Measurements from ENCODE around the gene SLC13A4.
"Not testable (repeated sequence)": the region's sequence is repeated elsewhere in the genome, so short reads cannot be mapped to it uniquely, and the experiment has no call there.

Gene SLC13A4

DNA sequence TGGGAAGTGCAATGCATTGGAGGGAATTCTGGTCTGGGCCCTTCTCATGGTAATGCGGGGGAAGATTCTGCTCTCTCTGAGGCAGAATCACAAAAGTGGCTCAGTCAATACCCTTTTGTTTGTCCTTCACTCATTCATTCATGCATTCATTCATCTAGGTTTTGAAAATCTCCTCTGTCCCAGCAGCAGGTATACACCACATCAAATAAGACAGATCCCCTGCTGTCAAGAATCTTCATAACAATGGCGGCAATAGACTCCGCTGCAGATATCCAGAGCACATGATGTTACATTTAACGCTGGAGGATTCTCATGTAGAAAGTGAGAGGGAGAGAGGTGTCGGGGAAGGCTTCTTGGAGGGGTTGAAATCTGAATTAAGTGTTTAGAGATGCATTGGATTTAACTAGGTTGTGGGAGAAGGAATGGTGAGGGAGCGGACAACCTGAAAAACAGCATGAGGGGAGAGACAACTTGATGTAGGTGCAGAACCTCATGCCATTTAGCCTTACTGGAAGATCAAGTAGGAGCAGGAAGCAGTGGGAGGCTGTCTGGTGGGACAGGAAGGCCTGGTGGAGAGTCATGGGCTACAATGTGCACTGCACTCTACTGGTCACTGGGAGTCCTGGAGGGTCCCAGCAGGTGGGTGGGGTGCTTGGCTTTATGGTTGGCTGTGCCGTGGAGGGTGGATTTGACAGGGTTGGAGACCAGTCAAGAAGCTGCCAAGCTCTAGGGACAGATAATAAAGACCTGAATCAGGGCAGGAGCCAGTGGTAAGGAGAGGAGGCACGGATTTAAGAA, 25.8 kb upstream of the SLC13A4 start:
- no peak for DNase-seq (ENCODE audit: low read depth, low spot score)

DNA sequence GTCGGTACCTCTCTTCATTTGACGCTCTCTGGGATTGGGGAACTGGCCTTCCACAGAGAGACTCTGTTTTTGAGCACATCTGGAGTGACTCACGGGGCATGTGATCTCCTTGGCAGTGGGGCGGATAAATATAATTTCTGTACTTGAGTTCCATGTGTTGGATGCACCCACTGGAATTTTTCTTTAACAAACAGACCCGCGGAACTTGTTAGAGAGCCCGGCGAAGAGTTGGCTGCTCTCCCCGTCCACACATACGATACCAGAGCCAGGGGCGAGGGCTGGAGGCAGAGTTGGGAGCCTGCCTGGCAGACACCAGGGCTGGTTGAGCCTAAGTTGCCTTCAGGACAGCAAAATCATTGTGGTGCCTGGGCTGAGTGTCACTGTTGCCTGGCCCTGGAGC, 20.8 kb upstream of the SLC13A4 start, which contains the start of gene FAM180A:
TSS of gene FAM180A (minus strand) at position 44 of the 400 bp plus-strand sequence. CDS start 233 bp downstream, outside the sequence.
- no peak for DNase-seq (ENCODE audit: low read depth, low spot score)

- DNase-seq (ENCODE audit: low read depth, low spot score) = no peak
These were observed 19.4 kb upstream of the SLC13A4 start for GRCh38 chr7:135747366-135747765.

GRCh38 chr7:135745703-135746312, 17.8 kb upstream of the SLC13A4 start:
- DNase-seq (ENCODE audit: low read depth, low spot score) = peak; percentile 82

- DNase-seq (ENCODE audit: low read depth, low spot score) = peak; percentile 78
These were observed 17.1 kb upstream of the SLC13A4 start for GRCh38 chr7:135744938-135745702.

DNA sequence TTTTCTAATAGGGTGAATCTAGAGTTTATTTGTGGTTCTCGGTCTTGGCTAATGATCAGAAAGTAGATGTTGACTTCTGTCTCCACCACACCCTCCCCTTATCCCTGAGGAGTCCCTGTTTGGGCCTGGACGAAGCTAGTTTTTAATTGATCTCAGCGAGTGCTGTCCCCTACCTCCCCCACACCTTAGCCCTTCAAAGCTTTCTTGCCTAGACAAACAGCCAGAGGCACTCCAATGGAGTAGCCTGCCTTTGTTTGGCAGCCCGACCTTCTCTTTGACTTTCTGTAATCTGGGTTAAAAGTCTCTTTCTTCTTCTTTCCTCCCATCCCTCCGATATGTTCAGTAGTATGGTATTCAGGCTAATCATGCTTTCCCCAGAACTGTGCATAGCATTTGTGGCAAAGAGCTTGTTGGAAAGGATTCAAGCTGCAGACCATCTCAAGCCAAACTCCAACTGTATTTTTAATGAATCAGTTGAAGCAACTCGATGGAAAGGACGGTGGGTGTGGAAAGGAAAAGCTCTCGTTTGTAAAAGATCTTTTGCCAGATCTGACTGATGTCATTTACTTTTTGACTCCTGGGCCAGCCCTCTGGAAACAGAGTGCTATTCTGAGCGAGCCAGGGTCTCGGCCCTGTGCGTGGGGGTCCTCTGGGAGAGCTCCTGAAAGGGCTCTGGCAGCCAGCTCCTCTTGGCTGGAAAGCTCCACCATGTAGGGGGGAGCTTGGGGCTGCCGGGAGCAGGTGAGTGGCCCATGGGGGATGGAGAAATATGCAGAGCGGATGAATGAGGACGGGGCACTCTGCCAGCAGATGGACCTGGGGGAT, 16.1 kb upstream of the SLC13A4 start:
- DNase-seq (ENCODE audit: low read depth, low spot score) = peak; percentile 86

DNA sequence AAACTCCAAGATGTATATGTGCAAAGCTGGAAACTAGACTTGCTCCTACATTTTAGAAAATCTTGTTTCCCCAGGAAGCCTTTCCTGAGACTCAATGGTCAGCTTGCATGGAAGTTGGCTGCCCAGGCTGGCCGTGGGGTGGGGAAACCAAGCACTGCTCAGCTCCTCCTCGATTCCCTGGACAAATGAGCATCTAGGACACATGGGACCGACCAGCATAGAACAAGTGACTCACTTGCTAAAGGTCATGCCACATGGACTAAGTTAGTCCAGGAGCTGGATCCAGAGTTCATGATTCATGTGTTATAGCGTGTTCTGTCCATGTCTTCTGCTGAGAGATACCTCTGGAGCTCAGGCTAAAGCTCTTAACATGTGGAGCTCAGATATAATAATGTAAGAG, 14.4 kb upstream of the SLC13A4 start:
- no peak for DNase-seq (ENCODE audit: low read depth, low spot score)

- no peak for DNase-seq (ENCODE audit: low read depth, low spot score)
These were observed 13.9 kb upstream of the SLC13A4 start for GRCh38 chr7:135741905-135742304.

- no peak for DNase-seq (ENCODE audit: low read depth, low spot score)
These were observed 12.9 kb upstream of the SLC13A4 start for GRCh38 chr7:135740889-135741288.

- DNase-seq (ENCODE audit: low read depth, low spot score) = not testable (repeated sequence)
These were observed 9.3 kb upstream of the SLC13A4 start for GRCh38 chr7:135737306-135737647.

DNA sequence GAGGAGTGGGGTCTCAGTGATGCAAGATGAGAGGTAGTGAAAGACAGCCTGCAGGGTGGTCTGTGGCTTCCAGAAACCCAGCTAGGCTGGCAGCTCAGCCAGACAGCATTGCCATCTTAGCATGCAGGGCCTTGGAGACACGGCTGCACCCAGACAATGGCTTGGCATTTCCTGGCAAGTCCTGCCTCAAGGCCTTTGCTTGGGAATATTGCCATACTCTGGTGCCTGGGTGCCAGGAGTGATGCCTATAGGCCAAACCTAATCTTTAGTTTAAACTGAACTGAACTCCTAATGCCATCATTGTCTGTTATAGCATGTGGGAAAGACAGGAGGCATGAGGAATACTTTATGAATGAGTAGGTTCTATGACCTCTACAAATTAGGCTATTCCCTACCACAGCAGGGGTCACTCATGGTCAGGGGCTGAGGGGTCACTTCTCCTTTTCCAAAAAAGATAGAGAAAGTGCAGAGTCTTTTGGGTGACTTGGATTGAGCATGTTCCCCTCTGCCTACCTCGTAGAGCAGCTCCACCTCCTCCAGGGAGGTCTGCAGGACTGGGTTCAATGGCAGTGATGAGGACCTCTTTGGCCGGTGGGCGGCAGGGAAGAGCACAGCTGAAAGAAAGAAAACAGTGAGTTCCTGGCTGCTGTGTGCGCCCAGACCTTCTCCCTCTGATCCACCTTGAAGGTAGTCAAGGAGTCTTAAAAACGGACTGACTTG, 8.8 kb upstream of the SLC13A4 start:
- DNase-seq (ENCODE audit: low read depth, low spot score) = peak; percentile 20

DNA sequence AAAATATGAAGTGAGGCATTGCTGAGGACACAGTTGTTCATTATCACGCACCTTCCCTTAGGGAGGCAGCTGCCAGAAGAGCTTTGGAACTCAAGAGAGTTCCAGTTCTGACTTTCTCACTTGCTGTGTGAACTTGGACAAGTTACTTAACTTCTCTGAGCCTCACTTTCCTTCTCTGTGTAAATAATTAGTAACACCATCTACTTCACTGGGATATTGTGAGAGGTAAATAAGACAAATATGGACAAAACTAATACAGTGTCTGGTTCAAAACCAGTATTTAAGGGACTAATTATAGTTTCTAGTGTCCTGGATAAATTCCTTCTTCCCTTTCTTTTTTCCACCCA, 6.3 kb upstream of the SLC13A4 start:
- DNase-seq (ENCODE audit: low read depth, low spot score) = no peak

DNA sequence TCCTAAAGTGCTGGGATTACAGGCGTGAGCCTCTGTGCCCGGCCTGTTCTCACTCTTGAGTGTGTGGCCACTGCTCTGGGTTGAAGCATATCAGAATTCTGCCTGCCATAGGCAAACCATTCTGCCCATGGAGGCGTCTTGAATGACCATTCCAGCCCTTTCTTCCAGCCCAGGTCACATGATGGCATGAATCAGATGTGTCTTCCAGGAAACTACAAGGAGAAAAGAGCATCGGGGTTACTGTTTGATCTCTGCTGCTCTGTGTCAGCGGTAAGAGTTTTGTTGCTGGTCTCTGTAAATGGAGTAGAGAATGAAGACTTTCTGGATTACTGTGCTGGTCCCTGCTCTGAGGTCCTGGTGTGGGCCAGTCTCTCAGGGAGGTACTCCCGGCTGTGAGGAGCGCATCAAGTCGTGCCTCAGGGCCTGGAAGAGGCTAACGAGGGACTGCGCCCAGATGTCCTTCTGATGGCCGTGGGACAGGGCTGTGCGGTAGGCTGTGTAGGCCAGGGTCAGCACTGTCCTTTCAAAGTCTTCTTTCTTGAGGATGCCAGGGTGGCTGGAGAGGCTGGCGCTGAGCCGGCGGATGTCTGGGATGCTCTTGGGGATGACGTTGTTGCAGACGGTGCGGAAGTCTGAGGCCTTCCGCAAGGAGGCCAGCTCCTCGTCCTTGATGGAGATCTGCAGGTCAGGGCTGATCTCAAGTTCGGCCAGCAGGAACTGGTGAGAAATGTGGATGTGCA, 5.8 kb upstream of the SLC13A4 start:
- no peak for DNase-seq (ENCODE audit: low read depth, low spot score)

DNA sequence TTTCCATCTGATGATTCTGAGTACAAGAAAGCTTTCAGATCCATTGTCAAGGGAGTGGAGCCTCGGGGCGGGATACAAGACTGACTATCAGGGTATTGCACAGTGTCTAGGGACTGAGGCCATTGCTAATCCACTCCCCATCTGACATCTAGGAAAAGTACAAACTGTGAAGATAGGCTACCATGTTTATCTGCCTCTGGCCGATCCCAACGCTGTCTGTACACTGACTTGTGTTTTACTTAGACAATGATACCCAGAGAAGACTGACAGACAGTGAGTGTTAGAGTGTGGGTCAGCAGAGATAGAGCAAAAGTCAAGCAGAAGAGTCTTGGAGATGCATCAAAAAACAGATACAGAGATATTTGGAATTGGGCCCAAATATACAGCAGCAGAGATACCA, 3.1 kb upstream of the SLC13A4 start:
- no peak for DNase-seq (ENCODE audit: low read depth, low spot score)

DNA sequence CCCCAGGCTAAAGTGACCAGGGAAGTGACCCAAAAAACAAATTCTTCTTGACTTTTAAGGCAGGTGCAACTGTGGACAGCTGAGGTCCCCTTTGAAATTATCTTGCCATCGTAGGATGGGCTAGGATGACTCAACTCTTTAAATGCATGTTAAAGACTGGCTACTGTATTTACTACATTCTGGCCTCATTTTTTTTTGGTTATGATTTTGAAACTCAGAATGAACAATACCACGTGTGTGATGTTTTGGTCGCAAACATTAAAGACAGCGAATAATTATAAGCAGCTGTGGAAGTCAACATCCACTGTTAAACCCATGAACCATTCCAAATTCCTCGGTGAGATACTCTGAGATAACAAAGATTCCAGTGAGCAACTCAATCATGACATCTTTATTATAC, 1.2 kb upstream of the SLC13A4 start:
- no peak for DNase-seq (ENCODE audit: low read depth, low spot score)

DNA sequence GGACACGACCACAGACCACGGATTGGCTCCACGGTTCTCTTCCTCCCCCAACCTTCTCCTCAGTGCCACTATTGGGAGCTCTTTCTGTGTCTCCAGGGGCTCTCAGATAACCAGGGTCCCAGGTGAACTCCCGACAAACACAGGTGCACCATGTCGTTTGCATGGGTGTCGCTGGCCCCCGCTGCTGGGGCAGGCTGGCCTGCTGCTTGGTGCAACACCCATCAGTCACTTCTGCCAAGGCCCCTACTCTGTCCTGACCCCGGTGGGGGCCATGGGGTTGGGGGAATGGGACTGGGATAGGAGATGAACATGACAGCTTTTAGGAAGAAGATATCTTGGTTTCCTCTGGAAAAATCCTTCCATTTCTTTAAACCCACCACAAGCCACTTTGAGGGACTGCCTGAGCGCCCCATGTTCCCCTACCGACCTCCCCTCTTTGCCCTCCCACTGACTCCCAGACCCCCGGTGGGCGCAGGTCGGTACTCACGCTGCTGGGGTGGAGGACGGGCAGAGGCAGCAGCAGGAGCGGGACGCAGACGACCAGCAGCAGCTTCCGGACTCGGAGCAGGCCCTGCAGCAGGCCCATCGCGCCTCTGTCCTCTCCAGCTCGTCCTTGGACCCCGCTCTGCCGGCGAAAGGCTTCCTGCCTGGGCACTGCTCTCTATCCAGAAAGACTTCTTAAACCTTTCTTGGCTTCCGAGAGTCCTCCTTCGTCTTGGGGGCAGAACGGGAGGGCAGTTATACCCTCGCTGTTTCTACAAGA, 894 bp downstream of the SLC13A4 start:
- DNase-seq (ENCODE audit: low read depth, low spot score) = no peak

DNA sequence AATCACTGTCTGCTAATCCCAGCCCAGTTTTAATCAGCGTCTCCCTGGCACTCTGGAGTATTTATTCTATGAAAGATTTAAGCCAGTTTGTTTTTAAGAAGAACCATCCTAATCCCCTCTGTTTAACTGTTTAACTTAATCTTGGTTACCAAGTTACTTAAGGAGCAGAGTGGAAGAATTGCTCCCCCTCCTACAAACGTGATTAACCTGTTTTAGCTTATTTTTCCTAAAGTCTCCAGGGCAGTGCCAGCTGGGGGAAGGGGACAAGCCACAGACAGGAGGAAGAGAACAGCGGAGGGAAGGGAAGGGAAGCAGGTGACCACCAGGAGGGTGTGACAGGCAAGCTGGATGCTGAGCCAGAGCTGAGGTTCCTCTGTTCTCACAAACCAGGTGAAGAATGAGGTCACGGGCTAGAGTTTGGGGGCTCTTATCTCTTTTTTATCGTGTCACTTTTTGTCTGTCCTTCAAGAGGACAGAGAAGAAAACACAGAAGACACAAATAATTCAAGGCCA, 1.7 kb downstream of the SLC13A4 start:
- no peak for DNase-seq (ENCODE audit: low read depth, low spot score)

DNA sequence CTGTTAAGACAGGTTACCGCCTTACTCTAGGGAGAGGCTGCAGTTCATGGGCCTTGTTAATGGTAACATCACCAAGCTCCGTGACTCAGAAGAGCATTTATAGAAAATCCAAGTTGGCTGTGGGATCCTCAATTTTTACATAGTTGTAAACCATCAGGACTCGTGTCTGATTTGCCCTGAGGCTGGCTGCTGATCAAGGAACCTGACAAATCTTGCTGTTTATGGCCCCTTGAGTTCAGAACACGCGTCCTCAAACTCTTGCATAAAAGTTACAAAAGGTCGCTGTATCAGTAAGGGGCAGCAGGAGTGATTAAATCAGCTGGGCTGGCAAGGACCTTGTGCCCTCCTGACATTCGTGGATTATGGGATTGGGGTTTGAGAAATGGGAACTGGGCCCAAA, 4.6 kb downstream of the SLC13A4 start:
- DNase-seq (ENCODE audit: low read depth, low spot score) = no peak

DNA sequence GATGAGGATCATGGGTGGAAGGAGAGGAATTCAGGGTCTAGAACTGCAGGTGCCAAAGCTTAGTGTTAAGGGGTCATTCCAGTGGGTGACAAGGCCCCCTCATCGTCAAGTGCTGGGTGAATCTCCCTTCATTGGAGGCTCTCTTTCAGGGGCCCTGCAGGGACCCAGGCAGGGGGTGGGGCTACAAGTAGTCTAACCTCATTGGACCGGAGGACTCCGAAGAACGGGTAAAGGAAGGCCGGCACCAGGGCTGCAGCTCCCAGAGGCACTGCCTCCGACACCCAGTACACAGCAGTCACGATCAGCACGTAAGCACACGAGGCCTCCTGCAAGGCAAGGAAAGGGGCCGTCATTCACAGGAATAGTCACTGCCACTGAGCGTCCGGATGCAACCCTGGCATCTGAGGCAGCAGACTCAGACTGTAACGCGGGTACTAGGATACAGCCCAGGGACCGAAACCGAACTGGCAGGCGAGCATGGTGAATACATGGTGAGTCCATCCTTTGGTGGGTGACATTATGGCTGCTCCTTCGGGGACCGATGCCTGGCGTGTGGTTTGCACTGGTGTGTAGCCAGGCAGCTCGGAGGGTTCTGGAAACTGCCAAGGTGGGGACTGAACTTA, 6.7 kb downstream of the SLC13A4 start:
- DNase-seq (ENCODE audit: low read depth, low spot score) = no peak
